Measurements from ENCODE around the gene ACOXL. TPM values are rescaled to one million over a fixed set of nuclear protein-coding genes. Genes with fewer than 3 reads are reported as not detected.

Gene ACOXL
- total and polyA plus RNA-seq, 2 donors (not counting 3 experiments of a cell fraction or from before 2014, with no cell fraction given), result not detected

DNA sequence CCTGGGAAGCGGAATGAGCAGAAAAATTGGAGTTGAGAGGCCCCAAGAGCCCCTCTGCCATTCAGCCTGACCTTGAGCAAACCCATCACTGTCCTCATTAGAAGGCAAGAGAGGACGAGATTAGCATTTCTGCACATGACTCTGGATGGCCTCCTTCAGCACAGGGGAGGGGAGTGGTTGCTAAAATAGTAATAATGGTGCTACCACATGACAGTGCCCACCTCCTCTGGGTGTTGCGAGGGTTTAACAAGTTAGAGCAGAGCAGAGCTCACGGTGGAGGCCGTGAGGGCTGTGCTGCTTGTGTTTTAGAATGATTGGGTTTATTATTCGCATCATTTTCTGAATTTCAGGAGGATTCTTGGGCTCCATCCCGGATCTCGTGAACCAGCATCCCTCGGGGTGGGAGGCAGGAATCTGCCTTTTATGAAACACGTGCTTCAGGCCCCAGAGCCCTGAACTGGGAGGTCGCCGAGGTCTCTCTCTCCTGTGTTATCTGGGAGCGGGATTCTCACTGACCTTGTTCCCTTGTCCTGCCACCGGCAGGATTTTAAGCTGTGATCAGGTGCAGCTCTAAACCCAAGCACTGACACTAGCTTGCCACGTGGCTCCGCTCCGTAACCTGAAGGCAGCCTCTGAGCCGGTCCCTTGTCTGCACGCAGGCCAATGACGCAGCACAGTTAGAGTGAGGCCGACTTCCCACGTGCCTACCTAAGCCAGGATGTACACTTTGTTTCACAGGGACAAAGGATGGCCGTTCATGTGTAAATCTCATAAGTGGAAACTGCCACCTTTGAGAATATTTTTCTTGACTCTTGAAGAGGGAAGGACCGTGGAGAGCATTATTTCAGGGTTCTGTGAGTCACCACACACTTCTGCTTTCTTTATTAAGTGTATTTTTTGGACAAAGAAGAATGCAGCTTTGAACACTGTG is 142.3 kb downstream of the ACOXL start:
- intact Hi-C loops (cut with micrococcal nuclease), result no loop called here
- CTCF ChIA-PET, result interaction anchor here (1.2 kb wide), 1 partner anchor 19 kb away, joined by 3 read pairs; no protein-coding TSS in a partner anchor
- no peak overlapping the region for H2AFZ ChIP-seq (ENCODE audit: low read depth, low read length)

More for the DNA sequence above, 142.3 kb downstream of the ACOXL start:
- no peaks in the 10 kb centered on the region for H3K4me1 ChIP-seq (ENCODE audit: control insufficient read depth, extremely low read depth, insufficient read depth, low read length)
- H3K36me3 ChIP-seq (ENCODE audit: control insufficient read depth in 2 of 2, extremely low read depth in 1 of 2, insufficient read depth in 2 of 2, low read length in 2 of 2), result no peaks in the 10 kb centered on the region
- H4K20me1 ChIP-seq (replicated peaks; ENCODE audit: control insufficient read depth, extremely low read depth, insufficient read depth, low read length), result no peaks in the 10 kb centered on the region
- H3K4me2 ChIP-seq (ENCODE audit: insufficient read depth, low read length), result no peak overlapping the region
- no peaks in the 10 kb centered on the region for H3K79me2 ChIP-seq (ENCODE audit: control insufficient read depth, insufficient read depth, low read length)
- H3K4me3 ChIP-seq (replicated peaks in 1 of 3; ENCODE audit: insufficient read depth in 1 of 3, low read depth in 1 of 3, low read length in 3 of 3), result no peak overlapping the region
- no peaks in the 10 kb centered on the region for H3K9me1 ChIP-seq (replicated peaks; ENCODE audit: control insufficient read depth, extremely low read depth, insufficient read depth, low read length)
- dilution Hi-C loops (cut with MboI; ENCODE audit: extremely low pct_ligation_motif_present, low sequenced_read_pairs), result no loop called here
- no peak overlapping the region for H3K9ac ChIP-seq (replicated peaks; ENCODE audit: extremely low read depth, insufficient read depth, low read length)
- no peak overlapping the region for H3K27ac ChIP-seq (ENCODE audit: insufficient read depth, low read depth, low read length)
- no peak for FAIRE-seq
- no TSS peak for BruUV-seq (replicated peaks)
- TF ChIP-seq POLR2A (IDR thresholded peaks at IDR 0.05; ENCODE audit: low read depth, low read length) (no peak), FOS (IDR thresholded peaks at IDR 0.05; ENCODE audit: borderline replicate concordance, insufficient read depth, low read length) (no peak), GATA2 (IDR thresholded peaks at IDR 0.05; ENCODE audit: insufficient read depth, insufficient read length, low read depth, low read length) (no peak), JUN (IDR thresholded peaks at IDR 0.05; ENCODE audit: borderline replicate concordance, insufficient read depth, insufficient read length, low read depth) (no peak), POLR2AphosphoS5 (IDR thresholded peaks at IDR 0.05; ENCODE audit: insufficient read depth, low read depth, low read length) (no peak), MYC (IDR thresholded peaks at IDR 0.05; ENCODE audit: low read depth, low read length) (no peak), EZH2 (IDR thresholded peaks at IDR 0.05; ENCODE audit: borderline replicate concordance, low read depth, low read length, severe bottlenecking) (no peak)
- TF ChIP-seq, protein P1, sequence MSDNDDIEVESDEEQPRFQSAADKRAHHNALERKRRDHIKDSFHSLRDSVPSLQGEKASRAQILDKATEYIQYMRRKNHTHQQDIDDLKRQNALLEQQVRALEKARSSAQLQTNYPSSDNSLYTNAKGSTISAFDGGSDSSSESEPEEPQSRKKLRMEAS (IDR thresholded peaks at IDR 0.05; ENCODE audit: insufficient read depth, insufficient read length), result no peak
- TF ChIP-seq, protein P2, sequence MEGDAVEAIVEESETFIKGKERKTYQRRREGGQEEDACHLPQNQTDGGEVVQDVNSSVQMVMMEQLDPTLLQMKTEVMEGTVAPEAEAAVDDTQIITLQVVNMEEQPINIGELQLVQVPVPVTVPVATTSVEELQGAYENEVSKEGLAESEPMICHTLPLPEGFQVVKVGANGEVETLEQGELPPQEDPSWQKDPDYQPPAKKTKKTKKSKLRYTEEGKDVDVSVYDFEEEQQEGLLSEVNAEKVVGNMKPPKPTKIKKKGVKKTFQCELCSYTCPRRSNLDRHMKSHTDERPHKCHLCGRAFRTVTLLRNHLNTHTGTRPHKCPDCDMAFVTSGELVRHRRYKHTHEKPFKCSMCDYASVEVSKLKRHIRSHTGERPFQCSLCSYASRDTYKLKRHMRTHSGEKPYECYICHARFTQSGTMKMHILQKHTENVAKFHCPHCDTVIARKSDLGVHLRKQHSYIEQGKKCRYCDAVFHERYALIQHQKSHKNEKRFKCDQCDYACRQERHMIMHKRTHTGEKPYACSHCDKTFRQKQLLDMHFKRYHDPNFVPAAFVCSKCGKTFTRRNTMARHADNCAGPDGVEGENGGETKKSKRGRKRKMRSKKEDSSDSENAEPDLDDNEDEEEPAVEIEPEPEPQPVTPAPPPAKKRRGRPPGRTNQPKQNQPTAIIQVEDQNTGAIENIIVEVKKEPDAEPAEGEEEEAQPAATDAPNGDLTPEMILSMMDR (IDR thresholded peaks at IDR 0.05; ENCODE audit: extremely low read depth in 1 of 2, insufficient read depth in 1 of 2, low read depth in 1 of 2, low read length in 2 of 2), result no peak
- H3K27me3 ChIP-seq (ENCODE audit: control insufficient read depth in 2 of 2, insufficient read depth in 2 of 2, low read length in 2 of 2), result peaks cover 4 to 6% of the 10 kb centered on the region in 2 experiments
- POLR2A ChIA-PET, result no interaction called here
- no peaks in the 10 kb centered on the region for H3K9me3 ChIP-seq (replicated peaks; ENCODE audit: control insufficient read depth, insufficient read depth, low read length)
- no peak for DNase-seq (ENCODE audit: low read depth, low spot score)
